B cell (primary cell): Measurements from ENCODE around the gene MRPL4. TPM values are rescaled to one million over a fixed set of nuclear protein-coding genes. Genes with fewer than 3 reads are reported as not detected.
A peak's percentile ranks its signal among the peaks of the same experiment; 100 is the strongest.

Experiments
- ATAC-seq: fragments of 200-7000 bp; cut with Tn5 transposase; one replicate; pipeline ENCODE4 v1.10.0; 2021; ENCODE audit warnings: low read depth, mild to moderate bottlenecking, moderate number of reproducible peaks, moderate library complexity
- CTCF ChIA-PET: fragments of 350-600 bp; sonication (Branson Sonifier 250); formaldehyde crosslinking; loops from one replicate; lab custom pipeline; 2021; ENCODE audit warnings: antibody characterized with exemption, inconsistent platforms; lab: Charles Lee
- POLR2A ChIA-PET: fragments of 350-600 bp; sonication (Branson Sonifier 250); formaldehyde crosslinking; loops from one replicate; lab custom pipeline; 2021; ENCODE audit warnings: antibody characterized with exemption; lab: Charles Lee
- DNase-seq: peaks from one replicate; pipeline ENCODE4 v3.0.0; 2013
- H2AFZ ChIP-seq: 2 replicates; pipeline ENCODE4 v1.6.1; 2012; ENCODE audit warnings: mild to moderate bottlenecking, low read depth, low read length; ENCODE audit not compliant: insufficient read depth, poor library complexity, severe bottlenecking
- H3K27ac ChIP-seq, 2 donors: 1 replicate in 1 of 2; 2 replicates in 1 of 2; pipeline ENCODE4 v1.5.1; 2012 to 2013; ENCODE audit warnings: low read length in 2 of 2, mild to moderate bottlenecking in 2 of 2, moderate library complexity in 1 of 2
- H3K27me3 ChIP-seq, 4 experiments: fragments of 200-600 bp in 1 of 4; sonication (generic) in 1 of 4; replicated peaks in 1 of 4; 1 replicate in 2 of 4; 2 replicates in 2 of 4; pipeline versions ENCODE4 v1.6.1 to v1.7.0; 2013 to 2016; ENCODE audit warnings: low read length in 3 of 4, mild to moderate bottlenecking in 2 of 4, mixed read lengths in 1 of 4, moderate library complexity in 1 of 4; ENCODE audit not compliant: insufficient read depth in 4 of 4, control insufficient read depth in 3 of 4; ENCODE audit errors: control extremely low read depth in 1 of 4
- H3K36me3 ChIP-seq, 2 experiments: replicated peaks in 1 of 2; 1 replicate in 1 of 2; 2 replicates in 1 of 2; pipeline versions ENCODE4 v1.6.1 to v1.7.1; 2013; ENCODE audit warnings: low read length in 1 of 2; ENCODE audit not compliant: insufficient read depth in 2 of 2, control insufficient read depth in 1 of 2; ENCODE audit errors: control extremely low read depth in 1 of 2, extremely low read depth in 1 of 2
- H3K4me1 ChIP-seq, 2 donors: fragments of 200-600 bp in 1 of 2; sonication (generic) in 1 of 2; 1 replicate in 1 of 2; 2 replicates in 1 of 2; pipeline versions ENCODE4 v1.5.1 to v1.6.1; 2013 to 2017; ENCODE audit warnings: low read length in 2 of 2; ENCODE audit not compliant: control insufficient read depth in 2 of 2, insufficient read depth in 2 of 2
- H3K4me2 ChIP-seq: replicated peaks from 2 replicates; pipeline ENCODE3; 2012; ENCODE audit warnings: mild to moderate bottlenecking, low read depth, low read length; ENCODE audit not compliant: poor library complexity, severe bottlenecking
- H3K4me3 ChIP-seq, 5 experiments: fragments of 200-600 bp in 1 of 5; sonication (generic) in 1 of 5; 1 replicate in 3 of 5; 2 replicates in 2 of 5; pipeline versions ENCODE4 v1.5.1 to v1.7.0; 2011 to 2016; ENCODE audit warnings: low read length in 4 of 5, mild to moderate bottlenecking in 4 of 5, low read depth in 2 of 5, control low read depth in 1 of 5, moderate library complexity in 1 of 5; ENCODE audit not compliant: insufficient read depth in 1 of 5; ENCODE audit errors: control extremely low read depth in 1 of 5, extremely low read depth in 1 of 5
- H3K79me2 ChIP-seq: fragments of 200-600 bp; sonication (generic); one replicate; pipeline ENCODE4 v1.6.0; 2016; ENCODE audit warnings: low read length; ENCODE audit not compliant: control insufficient read depth, insufficient read depth
- H3K9ac ChIP-seq: fragments of 200-600 bp; sonication (generic); 2 replicates; pipeline ENCODE4 v1.6.1; 2017; ENCODE audit warnings: mild to moderate bottlenecking, low read length, moderate library complexity
- H3K9me3 ChIP-seq, 3 donors: one replicate each; pipeline versions ENCODE4 v1.6.1 to v1.7.1; 2013; ENCODE audit warnings: low read length in 2 of 3; ENCODE audit not compliant: control insufficient read depth in 2 of 3, insufficient read depth in 1 of 3; ENCODE audit errors: control extremely low read depth in 1 of 3
- H4K20me1 ChIP-seq: 2 replicates; pipeline ENCODE4 v1.6.0; 2012; ENCODE audit warnings: mild to moderate bottlenecking, low read length; ENCODE audit not compliant: insufficient read depth, control insufficient read depth, poor library complexity, severe bottlenecking
- H3K27ac Mint-ChIP-seq: one replicate; pipeline ENCODE4 v1.8.0; 2021; ENCODE audit warnings: mixed read lengths
- H3K27me3 Mint-ChIP-seq: one replicate; pipeline ENCODE4 v1.8.0; 2021; ENCODE audit warnings: mixed read lengths
- H3K4me1 Mint-ChIP-seq: one replicate; pipeline ENCODE4 v1.8.0; 2021; ENCODE audit warnings: mixed read lengths
- H3K4me3 Mint-ChIP-seq: one replicate; pipeline ENCODE4 v1.8.0; 2021; ENCODE audit warnings: mixed read lengths
- H3K9me3 Mint-ChIP-seq: one replicate; pipeline ENCODE4 v1.8.0; 2022; ENCODE audit warnings: mixed read lengths; ENCODE audit not compliant: insufficient read depth
- EZH2 ChIP-seq: IDR thresholded peaks from 2 replicates; pipeline ENCODE4 v1.6.1; 2012; ENCODE audit warnings: borderline replicate concordance, low read depth, mild to moderate bottlenecking, moderate library complexity, low read length; ENCODE audit not compliant: insufficient read depth, poor library complexity, severe bottlenecking
- WGBS: methylation state at CpG from one replicate; pipeline ENCODE4 v1.1.5; 2013; ENCODE audit warnings: missing lambda C conversion rate; ENCODE audit not compliant: insufficient coverage; 5-methylcytosine and 5-hydroxymethylcytosine counted together
- intact Hi-C: fragments of 100-400 bp; cut with micrococcal nuclease; formaldehyde crosslinking; loops from one replicate; pipeline ENCODE4 v1.10.0; 2022
- polyA plus RNA-seq: library from polyadenylated mRNA; depleted of rRNA; stranded (reverse); fragments of >200 nt; gene quantifications from 2 replicates; pipeline ENCODE4 v1.2.3, GENCODE V29; 2012
- total RNA-seq, 2 donors: library from RNA; stranded (reverse); fragments of 120-200 nt in 1 of 2; gene quantifications; 1 replicate in 1 of 2; 2 replicates in 1 of 2; pipeline versions ENCODE4 v1.2.3 to v1.2.4, GENCODE V29; 2013 to 2022
- TF ChIP-seq, protein P1 (sequence below): fragments of 200-600 bp; IDR thresholded peaks from one replicate; pipeline ENCODE4 v1.8.0; 2022; ENCODE audit warnings: antibody characterized with exemption, mild to moderate bottlenecking

Gene MRPL4
- total and polyA plus RNA-seq, 2 donors (not counting 1 experiment from before 2014, with no cell fraction given), result 39.8 to 81.1 TPM

DNA sequence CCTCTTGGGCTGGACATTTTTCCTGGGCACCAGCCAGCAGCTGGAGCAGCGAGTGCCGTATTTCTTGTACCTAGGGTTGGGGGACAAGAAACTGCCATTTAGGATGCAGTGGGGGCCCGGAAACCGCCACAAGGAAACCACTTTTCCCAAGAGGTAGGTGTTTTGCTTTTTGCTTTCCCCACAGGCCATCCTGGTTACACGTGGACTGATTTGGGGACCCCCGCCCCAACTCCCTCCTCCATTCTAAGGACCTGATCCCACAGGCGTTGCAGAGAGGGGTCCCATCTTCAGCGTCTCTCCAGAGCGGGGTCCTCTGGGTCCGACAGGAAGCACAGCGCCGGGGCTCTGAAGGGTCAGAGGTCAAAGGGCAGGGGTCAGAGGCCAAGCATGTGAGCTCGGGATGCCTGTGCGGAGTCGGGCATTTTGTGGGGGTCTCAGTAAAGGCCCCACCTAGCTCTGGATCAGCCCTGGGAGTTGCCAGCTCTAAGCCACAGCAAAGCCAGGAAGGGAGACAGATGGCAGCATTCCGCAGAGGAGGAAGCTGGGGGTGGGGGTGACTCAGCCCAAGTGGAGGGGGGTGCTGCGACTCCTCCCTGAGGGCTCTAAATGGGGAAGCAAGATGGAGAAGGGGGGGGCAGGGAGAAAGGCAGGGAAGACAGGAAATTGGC is 53.3 kb downstream of the MRPL4 start:
- H4K20me1 ChIP-seq, result no peaks in the 10 kb centered on the region
- Mint-ChIP-seq H3K27ac (no peak overlapping the region), H3K9me3 (no peaks in the 10 kb centered on the region), H3K27me3 (no peaks in the 10 kb centered on the region), H3K4me1 (peaks cover 1% of the 10 kb centered on the region), H3K4me3 (no peak overlapping the region)
- DNase-seq, result no peak
- CTCF ChIA-PET, result interaction anchor here (0.6 to 1.3 kb wide), 3 partner anchors 84 to 101 kb away, joined by 3 to 4 read pairs (median 3); no protein-coding TSS in a partner anchor
- H3K9ac ChIP-seq, result no peak overlapping the region
- no peak overlapping the region for H2AFZ ChIP-seq
- H3K27ac ChIP-seq, result no peak overlapping the region
- no peak overlapping the region for H3K4me3 ChIP-seq
- intact Hi-C loops, result no loop called here
- no peak for TF ChIP-seq EZH2
- TF ChIP-seq, protein P1, sequence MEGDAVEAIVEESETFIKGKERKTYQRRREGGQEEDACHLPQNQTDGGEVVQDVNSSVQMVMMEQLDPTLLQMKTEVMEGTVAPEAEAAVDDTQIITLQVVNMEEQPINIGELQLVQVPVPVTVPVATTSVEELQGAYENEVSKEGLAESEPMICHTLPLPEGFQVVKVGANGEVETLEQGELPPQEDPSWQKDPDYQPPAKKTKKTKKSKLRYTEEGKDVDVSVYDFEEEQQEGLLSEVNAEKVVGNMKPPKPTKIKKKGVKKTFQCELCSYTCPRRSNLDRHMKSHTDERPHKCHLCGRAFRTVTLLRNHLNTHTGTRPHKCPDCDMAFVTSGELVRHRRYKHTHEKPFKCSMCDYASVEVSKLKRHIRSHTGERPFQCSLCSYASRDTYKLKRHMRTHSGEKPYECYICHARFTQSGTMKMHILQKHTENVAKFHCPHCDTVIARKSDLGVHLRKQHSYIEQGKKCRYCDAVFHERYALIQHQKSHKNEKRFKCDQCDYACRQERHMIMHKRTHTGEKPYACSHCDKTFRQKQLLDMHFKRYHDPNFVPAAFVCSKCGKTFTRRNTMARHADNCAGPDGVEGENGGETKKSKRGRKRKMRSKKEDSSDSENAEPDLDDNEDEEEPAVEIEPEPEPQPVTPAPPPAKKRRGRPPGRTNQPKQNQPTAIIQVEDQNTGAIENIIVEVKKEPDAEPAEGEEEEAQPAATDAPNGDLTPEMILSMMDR, result no peak
- no peaks in the 10 kb centered on the region for H3K79me2 ChIP-seq
- H3K36me3 ChIP-seq, result no peaks in the 10 kb centered on the region
- no peak for ATAC-seq
- peak overlapping the region; percentile 12 for H3K4me2 ChIP-seq
- H3K4me1 ChIP-seq, result peaks cover 0 to 7% of the 10 kb centered on the region in 2 donors
- 29% methylated on average over 11 of the region's 17 CpGs for WGBS
- no peaks in the 10 kb centered on the region for H3K9me3 ChIP-seq
- POLR2A ChIA-PET, result interaction anchor here (0.6 kb wide), 1 partner anchor 909 kb away, joined by 5 read pairs; no protein-coding TSS in a partner anchor
- H3K27me3 ChIP-seq, result no peaks in the 10 kb centered on the region

- intact Hi-C loops, result no loop called here
Measured at GRCh38 chr19:10306327-10306726, 54.3 kb downstream of the MRPL4 start.

More at GRCh38 chr19:10306327-10306726, 54.3 kb downstream of the MRPL4 start:
- no peaks in the 10 kb centered on the region for H4K20me1 ChIP-seq
- peaks cover 0 to 7% of the 10 kb centered on the region in 2 donors for H3K4me1 ChIP-seq
- TF ChIP-seq EZH2, result no peak
- TF ChIP-seq, protein P1, result no peak
- Mint-ChIP-seq H3K27ac (no peak overlapping the region), H3K27me3 (no peaks in the 10 kb centered on the region), H3K4me3 (no peak overlapping the region), H3K4me1 (peaks cover 1% of the 10 kb centered on the region), H3K9me3 (no peaks in the 10 kb centered on the region)
- H3K4me2 ChIP-seq, result no peak overlapping the region
- DNase-seq (no peak), ATAC-seq (no peak)
- POLR2A ChIA-PET, result interaction anchor here (0.6 to 1.2 kb wide), 2 partner anchors 14 to 908 kb away, joined by 5 to 6 read pairs; no protein-coding TSS in a partner anchor
- no peak overlapping the region for H3K27ac ChIP-seq
- WGBS, result no CpG with 5 or more reads among the region's 5 CpGs
- no peaks in the 10 kb centered on the region for H3K36me3 ChIP-seq
- CTCF ChIA-PET, result interaction anchor here (1.0 to 1.1 kb wide), 2 partner anchors 48 to 84 kb away, joined by 4 to 5 read pairs; no protein-coding TSS in a partner anchor
- no peak overlapping the region for H3K4me3 ChIP-seq
- H3K27me3 ChIP-seq, result no peaks in the 10 kb centered on the region
- no peak overlapping the region for H3K9ac ChIP-seq
- H3K79me2 ChIP-seq, result no peaks in the 10 kb centered on the region
- no peak overlapping the region for H2AFZ ChIP-seq
- no peaks in the 10 kb centered on the region for H3K9me3 ChIP-seq
